GM23338 (cell line): Measurements from ENCODE around the gene DNAJC1. TPM values are rescaled to one million over a fixed set of nuclear protein-coding genes. Genes with fewer than 3 reads are reported as not detected.

Source experiments
- ATAC-seq: fragments of 200-7000 bp; cut with Tn5 transposase; 3 replicates; pipeline ENCODE4 v1.9.1; 2020
- DNase-seq: peaks from one replicate; pipeline ENCODE4 v3.0.0-alpha.2; 2015; ENCODE audit warnings: low spot score
- H2AFZ ChIP-seq: fragments of 200-600 bp; sonication (generic); 2 replicates; pipeline ENCODE4 v1.8.0; 2016; ENCODE audit warnings: antibody characterized with exemption, mild to moderate bottlenecking, moderate library complexity
- H3F3A ChIP-seq: fragments of 200-600 bp; sonication (generic); replicated peaks from 2 replicates; pipeline ENCODE4 v1.8.0; 2017; ENCODE audit warnings: antibody characterized with exemption, mixed run types, low read depth
- H3K27ac ChIP-seq: fragments of 200-600 bp; sonication (generic); 2 replicates; pipeline ENCODE4 v1.6.1; 2016; ENCODE audit warnings: low read depth
- H3K27me3 ChIP-seq: fragments of 200-600 bp; sonication (generic); 2 replicates; pipeline ENCODE4 v1.8.0; 2016; ENCODE audit warnings: mild to moderate bottlenecking, mixed run types, moderate library complexity; ENCODE audit not compliant: insufficient read depth
- H3K36me3 ChIP-seq: fragments of 200-600 bp; sonication (generic); 2 replicates; pipeline ENCODE4 v1.8.0; 2016; ENCODE audit warnings: mild to moderate bottlenecking; ENCODE audit not compliant: insufficient read depth
- H3K4me1 ChIP-seq: fragments of 200-600 bp; sonication (generic); 2 replicates; pipeline ENCODE4 v1.8.0; 2016; ENCODE audit warnings: mild to moderate bottlenecking, moderate library complexity; ENCODE audit not compliant: insufficient read depth
- H3K4me2 ChIP-seq: fragments of 200-600 bp; sonication (generic); 2 replicates; pipeline ENCODE4 v1.7.1; 2017; ENCODE audit warnings: mixed run types
- H3K4me3 ChIP-seq: fragments of 200-600 bp; sonication (generic); 2 replicates; pipeline ENCODE4 v1.6.1; 2016; ENCODE audit warnings: mixed run types
- H3K79me2 ChIP-seq: fragments of 200-600 bp; sonication (generic); replicated peaks from 2 replicates; pipeline ENCODE4 v1.8.0; 2017; ENCODE audit warnings: mild to moderate bottlenecking; ENCODE audit not compliant: insufficient read depth
- H3K9me2 ChIP-seq: fragments of 200-600 bp; sonication (generic); 2 replicates; pipeline ENCODE4 v1.8.0; 2017; ENCODE audit not compliant: insufficient read depth
- H4K20me1 ChIP-seq: fragments of 200-600 bp; sonication (generic); replicated peaks from 2 replicates; pipeline ENCODE4 v1.8.0; 2017; ENCODE audit warnings: mild to moderate bottlenecking; ENCODE audit not compliant: insufficient read depth
- H3K27ac Mint-ChIP-seq: 2 replicates; pipeline ENCODE4 v1.8.0; 2020; ENCODE audit warnings: inconsistent platforms, mild to moderate bottlenecking, moderate library complexity, mixed read lengths
- H3K27me3 Mint-ChIP-seq: 3 replicates; pipeline ENCODE4 v1.8.0; 2022; ENCODE audit warnings: low read depth, mild to moderate bottlenecking, moderate library complexity, mixed read lengths, inconsistent platforms; ENCODE audit not compliant: insufficient read depth, poor library complexity
- H3K36me3 Mint-ChIP-seq: 3 replicates; pipeline ENCODE4 v1.8.0; 2021; ENCODE audit warnings: low read depth, mild to moderate bottlenecking, inconsistent platforms, moderate library complexity, mixed read lengths
- H3K4me1 Mint-ChIP-seq: 3 replicates; pipeline ENCODE4 v1.8.0; 2020; ENCODE audit warnings: mild to moderate bottlenecking, inconsistent platforms, mixed read lengths
- H3K4me3 Mint-ChIP-seq: 3 replicates; pipeline ENCODE4 v1.8.0; 2021; ENCODE audit warnings: moderate library complexity, mild to moderate bottlenecking, inconsistent platforms, mixed read lengths
- H3K9me3 Mint-ChIP-seq: 3 replicates; pipeline ENCODE4 v1.8.0; 2020; ENCODE audit warnings: moderate library complexity, mild to moderate bottlenecking, inconsistent platforms, mixed read lengths
- CREB1 ChIP-seq: fragments of 250-450 bp; sonication (Bioruptor Pico); IDR thresholded peaks from 2 replicates; pipeline ENCODE4 v1.5.0; 2020; ENCODE audit warnings: low read depth, mild to moderate bottlenecking, moderate library complexity
- EZH2phosphoT487 ChIP-seq: fragments of 200-600 bp; sonication (generic); IDR thresholded peaks from one replicate; pipeline ENCODE4 v1.8.1; 2018; ENCODE audit warnings: antibody characterized with exemption; ENCODE audit not compliant: unreplicated experiment
- JUNB ChIP-seq: IDR thresholded peaks from one replicate; pipeline ENCODE4 v1.6.1; 2016; ENCODE audit warnings: antibody characterized with exemption; ENCODE audit not compliant: unreplicated experiment
- STAT1 ChIP-seq: IDR thresholded peaks from one replicate; pipeline ENCODE4 v1.6.1; 2016; ENCODE audit warnings: antibody characterized with exemption; ENCODE audit not compliant: unreplicated experiment
- ZNF114 ChIP-seq: fragments of 250-450 bp; sonication (Bioruptor Pico); IDR thresholded peaks from 2 replicates; pipeline ENCODE4 v1.5.0; 2020; ENCODE audit warnings: mild to moderate bottlenecking, moderate library complexity
- polyA plus RNA-seq: library from polyadenylated mRNA; unstranded; fragments of >200 nt; fragmentation: Nextera tagmentation; extraction: Ambion mirVana; gene quantifications from 2 replicates; pipeline ENCODE4 v1.2.1, GENCODE V29; 2016
- total RNA-seq: library from RNA; depleted of rRNA; stranded (reverse); fragments of >200 nt; shearing (Covaris generic); gene quantifications from 2 replicates; pipeline ENCODE4 v1.2.3, GENCODE V29; 2014
- TF ChIP-seq, protein P1 (sequence below): fragments of 250-450 bp; sonication (Bioruptor Pico); IDR thresholded peaks from 2 replicates; pipeline ENCODE4 v1.5.0; 2020; ENCODE audit warnings: mild to moderate bottlenecking, moderate library complexity
- TF ChIP-seq, protein P2 (sequence below): IDR thresholded peaks from one replicate; pipeline ENCODE4 v1.6.1; 2018; ENCODE audit warnings: antibody characterized with exemption; ENCODE audit not compliant: unreplicated experiment

DNAJC1 gene
- total and polyA plus RNA-seq, 2 experiments from 2014 or later: 38.6 to 45.3 TPM

DNA sequence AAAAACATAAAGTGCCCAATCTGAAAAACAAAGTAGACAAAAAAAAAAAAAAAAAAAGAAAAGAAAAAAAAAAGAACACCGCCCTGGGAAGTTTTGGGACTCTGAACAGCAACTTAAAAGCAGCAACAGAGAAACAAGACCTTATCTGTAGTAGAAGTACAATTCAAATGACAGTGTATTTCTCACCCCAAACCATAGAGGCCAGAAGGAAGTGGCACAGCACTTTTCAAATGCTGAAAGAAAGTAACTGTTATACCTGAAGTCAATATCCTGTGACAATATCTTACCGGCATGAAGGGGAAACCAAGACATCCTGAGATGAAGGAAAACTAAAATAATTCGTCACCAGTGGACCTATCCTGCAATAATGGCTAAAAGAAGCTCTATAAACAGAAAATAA lies 112.1 kb downstream of the DNAJC1 start:
- TF ChIP-seq, protein P1, sequence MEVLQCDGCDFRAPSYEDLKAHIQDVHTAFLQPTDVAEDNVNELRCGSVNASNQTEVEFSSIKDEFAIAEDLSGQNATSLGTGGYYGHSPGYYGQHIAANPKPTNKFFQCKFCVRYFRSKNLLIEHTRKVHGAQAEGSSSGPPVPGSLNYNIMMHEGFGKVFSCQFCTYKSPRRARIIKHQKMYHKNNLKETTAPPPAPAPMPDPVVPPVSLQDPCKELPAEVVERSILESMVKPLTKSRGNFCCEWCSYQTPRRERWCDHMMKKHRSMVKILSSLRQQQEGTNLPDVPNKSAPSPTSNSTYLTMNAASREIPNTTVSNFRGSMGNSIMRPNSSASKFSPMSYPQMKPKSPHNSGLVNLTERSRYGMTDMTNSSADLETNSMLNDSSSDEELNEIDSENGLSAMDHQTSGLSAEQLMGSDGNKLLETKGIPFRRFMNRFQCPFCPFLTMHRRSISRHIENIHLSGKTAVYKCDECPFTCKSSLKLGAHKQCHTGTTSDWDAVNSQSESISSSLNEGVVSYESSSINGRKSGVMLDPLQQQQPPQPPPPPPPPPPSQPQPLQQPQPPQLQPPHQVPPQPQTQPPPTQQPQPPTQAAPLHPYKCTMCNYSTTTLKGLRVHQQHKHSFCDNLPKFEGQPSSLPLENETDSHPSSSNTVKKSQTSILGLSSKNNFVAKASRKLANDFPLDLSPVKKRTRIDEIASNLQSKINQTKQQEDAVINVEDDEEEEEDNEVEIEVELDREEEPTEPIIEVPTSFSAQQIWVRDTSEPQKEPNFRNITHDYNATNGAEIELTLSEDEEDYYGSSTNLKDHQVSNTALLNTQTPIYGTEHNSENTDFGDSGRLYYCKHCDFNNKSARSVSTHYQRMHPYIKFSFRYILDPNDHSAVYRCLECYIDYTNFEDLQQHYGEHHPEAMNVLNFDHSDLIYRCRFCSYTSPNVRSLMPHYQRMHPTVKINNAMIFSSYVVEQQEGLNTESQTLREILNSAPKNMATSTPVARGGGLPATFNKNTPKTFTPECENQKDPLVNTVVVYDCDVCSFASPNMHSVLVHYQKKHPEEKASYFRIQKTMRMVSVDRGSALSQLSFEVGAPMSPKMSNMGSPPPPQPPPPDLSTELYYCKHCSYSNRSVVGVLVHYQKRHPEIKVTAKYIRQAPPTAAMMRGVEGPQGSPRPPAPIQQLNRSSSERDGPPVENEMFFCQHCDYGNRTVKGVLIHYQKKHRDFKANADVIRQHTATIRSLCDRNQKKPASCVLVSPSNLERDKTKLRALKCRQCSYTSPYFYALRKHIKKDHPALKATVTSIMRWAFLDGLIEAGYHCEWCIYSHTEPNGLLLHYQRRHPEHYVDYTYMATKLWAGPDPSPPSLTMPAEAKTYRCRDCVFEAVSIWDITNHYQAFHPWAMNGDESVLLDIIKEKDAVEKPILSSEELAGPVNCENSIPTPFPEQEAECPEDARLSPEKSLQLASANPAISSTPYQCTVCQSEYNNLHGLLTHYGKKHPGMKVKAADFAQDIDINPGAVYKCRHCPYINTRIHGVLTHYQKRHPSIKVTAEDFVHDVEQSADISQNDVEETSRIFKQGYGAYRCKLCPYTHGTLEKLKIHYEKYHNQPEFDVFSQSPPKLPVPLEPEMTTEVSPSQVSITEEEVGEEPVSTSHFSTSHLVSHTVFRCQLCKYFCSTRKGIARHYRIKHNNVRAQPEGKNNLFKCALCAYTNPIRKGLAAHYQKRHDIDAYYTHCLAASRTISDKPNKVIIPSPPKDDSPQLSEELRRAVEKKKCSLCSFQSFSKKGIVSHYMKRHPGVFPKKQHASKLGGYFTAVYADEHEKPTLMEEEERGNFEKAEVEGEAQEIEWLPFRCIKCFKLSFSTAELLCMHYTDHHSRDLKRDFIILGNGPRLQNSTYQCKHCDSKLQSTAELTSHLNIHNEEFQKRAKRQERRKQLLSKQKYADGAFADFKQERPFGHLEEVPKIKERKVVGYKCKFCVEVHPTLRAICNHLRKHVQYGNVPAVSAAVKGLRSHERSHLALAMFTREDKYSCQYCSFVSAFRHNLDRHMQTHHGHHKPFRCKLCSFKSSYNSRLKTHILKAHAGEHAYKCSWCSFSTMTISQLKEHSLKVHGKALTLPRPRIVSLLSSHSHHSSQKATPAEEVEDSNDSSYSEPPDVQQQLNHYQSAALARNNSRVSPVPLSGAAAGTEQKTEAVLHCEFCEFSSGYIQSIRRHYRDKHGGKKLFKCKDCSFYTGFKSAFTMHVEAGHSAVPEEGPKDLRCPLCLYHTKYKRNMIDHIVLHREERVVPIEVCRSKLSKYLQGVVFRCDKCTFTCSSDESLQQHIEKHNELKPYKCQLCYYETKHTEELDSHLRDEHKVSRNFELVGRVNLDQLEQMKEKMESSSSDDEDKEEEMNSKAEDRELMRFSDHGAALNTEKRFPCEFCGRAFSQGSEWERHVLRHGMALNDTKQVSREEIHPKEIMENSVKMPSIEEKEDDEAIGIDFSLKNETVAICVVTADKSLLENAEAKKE (CRISPR knock-in tag): no peak
- TF ChIP-seq ZNF114 (CRISPR knock-in tag): no peak
- TF ChIP-seq, protein P2, sequence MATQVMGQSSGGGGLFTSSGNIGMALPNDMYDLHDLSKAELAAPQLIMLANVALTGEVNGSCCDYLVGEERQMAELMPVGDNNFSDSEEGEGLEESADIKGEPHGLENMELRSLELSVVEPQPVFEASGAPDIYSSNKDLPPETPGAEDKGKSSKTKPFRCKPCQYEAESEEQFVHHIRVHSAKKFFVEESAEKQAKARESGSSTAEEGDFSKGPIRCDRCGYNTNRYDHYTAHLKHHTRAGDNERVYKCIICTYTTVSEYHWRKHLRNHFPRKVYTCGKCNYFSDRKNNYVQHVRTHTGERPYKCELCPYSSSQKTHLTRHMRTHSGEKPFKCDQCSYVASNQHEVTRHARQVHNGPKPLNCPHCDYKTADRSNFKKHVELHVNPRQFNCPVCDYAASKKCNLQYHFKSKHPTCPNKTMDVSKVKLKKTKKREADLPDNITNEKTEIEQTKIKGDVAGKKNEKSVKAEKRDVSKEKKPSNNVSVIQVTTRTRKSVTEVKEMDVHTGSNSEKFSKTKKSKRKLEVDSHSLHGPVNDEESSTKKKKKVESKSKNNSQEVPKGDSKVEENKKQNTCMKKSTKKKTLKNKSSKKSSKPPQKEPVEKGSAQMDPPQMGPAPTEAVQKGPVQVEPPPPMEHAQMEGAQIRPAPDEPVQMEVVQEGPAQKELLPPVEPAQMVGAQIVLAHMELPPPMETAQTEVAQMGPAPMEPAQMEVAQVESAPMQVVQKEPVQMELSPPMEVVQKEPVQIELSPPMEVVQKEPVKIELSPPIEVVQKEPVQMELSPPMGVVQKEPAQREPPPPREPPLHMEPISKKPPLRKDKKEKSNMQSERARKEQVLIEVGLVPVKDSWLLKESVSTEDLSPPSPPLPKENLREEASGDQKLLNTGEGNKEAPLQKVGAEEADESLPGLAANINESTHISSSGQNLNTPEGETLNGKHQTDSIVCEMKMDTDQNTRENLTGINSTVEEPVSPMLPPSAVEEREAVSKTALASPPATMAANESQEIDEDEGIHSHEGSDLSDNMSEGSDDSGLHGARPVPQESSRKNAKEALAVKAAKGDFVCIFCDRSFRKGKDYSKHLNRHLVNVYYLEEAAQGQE: no peak
- no peak for TF ChIP-seq STAT1
- no peak for TF ChIP-seq EZH2phosphoT487
- no peak for TF ChIP-seq JUNB
- TF ChIP-seq CREB1: no peak
- H3K79me2 ChIP-seq: no peaks in the 10 kb centered on the region
- no peak for DNase-seq
- H3K4me1 ChIP-seq: no peaks in the 10 kb centered on the region
- no peak overlapping the region for H3K27ac Mint-ChIP-seq
- H3F3A ChIP-seq: no peaks in the 10 kb centered on the region
- H2AFZ ChIP-seq: no peak overlapping the region
- no peaks in the 10 kb centered on the region for H3K36me3 ChIP-seq
- no peaks in the 10 kb centered on the region for H3K27me3 ChIP-seq
- H3K27ac ChIP-seq: no peak overlapping the region
- H3K9me3 Mint-ChIP-seq: peaks cover 12% of the 10 kb centered on the region
- no peak overlapping the region for H3K4me3 ChIP-seq
- no peaks in the 10 kb centered on the region; the same call in 1 of the 2 replicates for H4K20me1 ChIP-seq
- no peak overlapping the region for H3K4me2 ChIP-seq
- no peak for ATAC-seq
- no peak overlapping the region for H3K4me3 Mint-ChIP-seq
- peaks cover 2% of the 10 kb centered on the region; the same call in 2 of the 3 replicates for H3K4me1 Mint-ChIP-seq
- no peaks in the 10 kb centered on the region for H3K27me3 Mint-ChIP-seq
- H3K36me3 Mint-ChIP-seq: peaks cover 21% of the 10 kb centered on the region
- H3K9me2 ChIP-seq: 0 out of 2 replicates have a peak, but pooled peaks cover 4% of the 10 kb centered on the region
